MM.1S (cell line): Measurements from ENCODE around the gene ZFAND6.

ENCODE experiments used
- DNase-seq: peaks from one replicate; pipeline ENCODE4 v3.0.0-alpha.2; 2015
- H2AFZ ChIP-seq: fragments of 300-600 bp; sonication (generic); 2 replicates; pipeline ENCODE4 v1.6.0; 2016; ENCODE audit warnings: antibody characterized with exemption, low read length
- H3F3A ChIP-seq: fragments of 300-600 bp; sonication (generic); 2 replicates; pipeline ENCODE4 v1.6.1; 2016; ENCODE audit warnings: mild to moderate bottlenecking, antibody characterized with exemption, low read length, moderate library complexity, mixed read lengths; ENCODE audit not compliant: insufficient read depth
- H3K27ac ChIP-seq: fragments of 300-600 bp; sonication (generic); 2 replicates; pipeline ENCODE4 v1.5.1; 2016; ENCODE audit warnings: mild to moderate bottlenecking, low read length
- H3K27me3 ChIP-seq: fragments of 300-600 bp; sonication (generic); replicated peaks from 2 replicates; pipeline ENCODE4 v1.6.0; 2016; ENCODE audit warnings: low read length; ENCODE audit not compliant: insufficient read depth
- H3K36me3 ChIP-seq: fragments of 300-600 bp; sonication (generic); replicated peaks from 2 replicates; pipeline ENCODE4 v1.6.1; 2016; ENCODE audit warnings: mild to moderate bottlenecking, low read length, mixed read lengths; ENCODE audit not compliant: insufficient read depth
- H3K4me1 ChIP-seq: fragments of 300-600 bp; sonication (generic); 2 replicates; pipeline ENCODE4 v1.6.1; 2016; ENCODE audit warnings: low read length, mixed read lengths
- H3K4me2 ChIP-seq: fragments of 300-600 bp; sonication (generic); 2 replicates; pipeline ENCODE4 v1.6.0; 2016; ENCODE audit warnings: low read depth, low read length
- H3K4me3 ChIP-seq: fragments of 300-600 bp; sonication (generic); 2 replicates; pipeline ENCODE4 v1.5.1; 2016; ENCODE audit warnings: low read length, mixed read lengths
- H3K79me2 ChIP-seq: fragments of 300-600 bp; sonication (generic); 2 replicates; pipeline ENCODE4 v1.6.1; 2016; ENCODE audit warnings: mixed run types, low read length, mixed read lengths
- H3K9ac ChIP-seq: fragments of 300-600 bp; sonication (generic); 2 replicates; pipeline ENCODE4 v1.6.1; 2016; ENCODE audit warnings: low read length, mixed read lengths
- H3K9me2 ChIP-seq: fragments of 300-600 bp; sonication (generic); replicated peaks from 2 replicates; pipeline ENCODE4 v1.6.1; 2016; ENCODE audit warnings: mild to moderate bottlenecking, low read length, mixed read lengths; ENCODE audit not compliant: insufficient read depth
- H3K9me3 ChIP-seq: fragments of 300-600 bp; sonication (generic); replicated peaks from 2 replicates; pipeline ENCODE4 v1.6.1; 2016; ENCODE audit warnings: mild to moderate bottlenecking, low read length, mixed read lengths; ENCODE audit not compliant: insufficient read depth
- H4K20me1 ChIP-seq: fragments of 300-600 bp; sonication (generic); 2 replicates; pipeline ENCODE4 v1.6.1; 2016; ENCODE audit warnings: mild to moderate bottlenecking, low read length, moderate library complexity, mixed read lengths; ENCODE audit not compliant: insufficient read depth
- EZH2 ChIP-seq: fragments of 300-600 bp; sonication (generic); optimal IDR thresholded peaks from 2 replicates; pipeline ENCODE3; 2017; ENCODE audit warnings: low read depth, mild to moderate bottlenecking, antibody characterized with exemption, low read length, mixed read lengths
- EZH2phosphoT487 ChIP-seq: fragments of 300-600 bp; sonication (generic); IDR thresholded peaks from 2 replicates; pipeline ENCODE4 v1.6.1; 2018; ENCODE audit warnings: antibody characterized with exemption, low read length
- TF ChIP-seq, protein P1 (sequence below): fragments of 300-600 bp; sonication (generic); IDR thresholded peaks from 2 replicates; pipeline ENCODE4 v1.5.1; 2016; ENCODE audit warnings: antibody characterized with exemption, low read length, mixed read lengths

The ZFAND6 gene

DNA sequence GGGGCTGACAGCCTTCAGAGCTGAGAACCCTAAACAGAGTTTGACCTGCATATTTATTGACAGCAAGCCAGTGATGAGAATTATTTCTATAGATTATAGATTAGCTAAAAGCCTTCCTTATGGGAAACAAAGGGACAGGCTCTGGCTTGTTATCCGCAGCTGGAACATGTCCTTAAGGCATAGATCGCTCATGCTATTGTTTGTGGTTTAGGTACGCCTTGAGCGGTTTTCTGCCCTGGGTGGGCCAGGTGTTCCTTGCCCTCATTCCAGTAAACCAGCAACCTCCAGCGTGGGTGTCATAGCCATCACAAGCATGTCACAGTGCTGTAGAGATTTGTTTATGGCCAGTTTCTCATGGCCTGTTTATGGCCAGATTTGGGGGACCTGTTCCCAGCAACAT, 83.2 kb downstream of the ZFAND6 start:
- Histone ChIP-seq H3K36me3 (no peaks in the 10 kb centered on the region), H2AFZ (no peak overlapping the region), H3K9me3 (no peaks in the 10 kb centered on the region), H3K4me1 (no peaks in the 10 kb centered on the region), H3K79me2 (no peaks in the 10 kb centered on the region), H3K4me3 (no peak overlapping the region), H3K4me2 (no peak overlapping the region), H3K27ac (no peak overlapping the region), H3F3A (no peaks in the 10 kb centered on the region), H3K9ac (no peak overlapping the region), H4K20me1 (no peaks in the 10 kb centered on the region), H3K9me2 (no peaks in the 10 kb centered on the region), H3K27me3 (no peaks in the 10 kb centered on the region)
- TF ChIP-seq, protein P1, sequence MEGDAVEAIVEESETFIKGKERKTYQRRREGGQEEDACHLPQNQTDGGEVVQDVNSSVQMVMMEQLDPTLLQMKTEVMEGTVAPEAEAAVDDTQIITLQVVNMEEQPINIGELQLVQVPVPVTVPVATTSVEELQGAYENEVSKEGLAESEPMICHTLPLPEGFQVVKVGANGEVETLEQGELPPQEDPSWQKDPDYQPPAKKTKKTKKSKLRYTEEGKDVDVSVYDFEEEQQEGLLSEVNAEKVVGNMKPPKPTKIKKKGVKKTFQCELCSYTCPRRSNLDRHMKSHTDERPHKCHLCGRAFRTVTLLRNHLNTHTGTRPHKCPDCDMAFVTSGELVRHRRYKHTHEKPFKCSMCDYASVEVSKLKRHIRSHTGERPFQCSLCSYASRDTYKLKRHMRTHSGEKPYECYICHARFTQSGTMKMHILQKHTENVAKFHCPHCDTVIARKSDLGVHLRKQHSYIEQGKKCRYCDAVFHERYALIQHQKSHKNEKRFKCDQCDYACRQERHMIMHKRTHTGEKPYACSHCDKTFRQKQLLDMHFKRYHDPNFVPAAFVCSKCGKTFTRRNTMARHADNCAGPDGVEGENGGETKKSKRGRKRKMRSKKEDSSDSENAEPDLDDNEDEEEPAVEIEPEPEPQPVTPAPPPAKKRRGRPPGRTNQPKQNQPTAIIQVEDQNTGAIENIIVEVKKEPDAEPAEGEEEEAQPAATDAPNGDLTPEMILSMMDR: no peak
- TF ChIP-seq EZH2: no peak
- no peak for TF ChIP-seq EZH2phosphoT487
- DNase-seq: no peak

DNA sequence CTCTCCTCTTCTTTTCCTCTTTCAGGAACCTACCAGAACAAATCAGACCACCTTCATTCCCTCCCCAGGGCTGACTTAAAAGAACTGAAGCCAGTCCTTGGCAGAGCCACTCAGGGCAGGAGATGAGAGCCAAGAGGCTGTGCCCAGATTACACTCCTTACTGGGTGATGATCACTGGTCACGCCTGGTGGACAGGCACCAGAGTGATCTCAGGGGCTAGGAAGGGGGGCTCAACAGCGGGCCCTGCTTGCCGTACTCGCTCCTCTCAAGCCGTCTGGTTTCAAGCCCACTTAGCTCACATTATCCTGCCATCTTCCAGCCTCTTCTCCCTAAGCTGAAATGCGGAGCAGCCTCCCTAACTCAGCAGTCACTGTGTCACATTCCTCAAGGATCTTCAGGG, 91.7 kb downstream of the ZFAND6 start:
- H2AFZ ChIP-seq: no peak overlapping the region
- peaks cover 20% of the 10 kb centered on the region for H3K79me2 ChIP-seq
- no peak overlapping the region for H3K4me2 ChIP-seq
- no peaks in the 10 kb centered on the region for H3K27me3 ChIP-seq
- H4K20me1 ChIP-seq: no peaks in the 10 kb centered on the region
- H3K9me3 ChIP-seq: no peaks in the 10 kb centered on the region
- DNase-seq: no peak
- peaks cover 7% of the 10 kb centered on the region; the same call in 1 of the 2 replicates for H3F3A ChIP-seq
- no peak overlapping the region for H3K4me3 ChIP-seq
- no peak overlapping the region for H3K9ac ChIP-seq
- no peak overlapping the region for H3K27ac ChIP-seq
- H3K36me3 ChIP-seq: no peaks in the 10 kb centered on the region
- no peaks in the 10 kb centered on the region for H3K9me2 ChIP-seq
- peaks cover 9% of the 10 kb centered on the region for H3K4me1 ChIP-seq
- TF ChIP-seq EZH2 (no peak), EZH2phosphoT487 (no peak)
- TF ChIP-seq, protein P1: no peak

GRCh38 chr15:80151576-80151975, 92.1 kb downstream of the ZFAND6 start:
- peaks cover 9% of the 10 kb centered on the region for H3K4me1 ChIP-seq
- H3K4me2 ChIP-seq: peak overlapping the region; percentile 86
- H2AFZ ChIP-seq: peak overlapping the region; percentile 89
- no peaks in the 10 kb centered on the region for H3K9me3 ChIP-seq
- no peaks in the 10 kb centered on the region for H4K20me1 ChIP-seq
- H3K27me3 ChIP-seq: no peaks in the 10 kb centered on the region
- H3K36me3 ChIP-seq: no peaks in the 10 kb centered on the region
- TF ChIP-seq EZH2 (no peak), EZH2phosphoT487 (no peak)
- TF ChIP-seq, protein P1: no peak
- H3F3A ChIP-seq: peaks cover 7% of the 10 kb centered on the region; the same call in 1 of the 2 replicates
- H3K9ac ChIP-seq: no peak overlapping the region
- H3K27ac ChIP-seq: no peak overlapping the region
- no peaks in the 10 kb centered on the region for H3K9me2 ChIP-seq
- no peak for DNase-seq
- peaks cover 20% of the 10 kb centered on the region for H3K79me2 ChIP-seq
- 0 out of 2 replicates have a peak overlapping the region, but pooled peaks have one; percentile 62 for H3K4me3 ChIP-seq
